SH-SY5Y (cell line): Measurements from ENCODE around the gene NEURL1B.

Experiments
- GATA2 ChIP-seq: IDR thresholded peaks from 2 replicates; pipeline ENCODE4 v1.6.1; 2011; ENCODE audit warnings: mild to moderate bottlenecking, low read depth, low read length
- GATA3 ChIP-seq: IDR thresholded peaks from 2 replicates; pipeline ENCODE4 v1.6.1; 2011; ENCODE audit warnings: low read depth, mild to moderate bottlenecking, low read length, moderate library complexity

DNA sequence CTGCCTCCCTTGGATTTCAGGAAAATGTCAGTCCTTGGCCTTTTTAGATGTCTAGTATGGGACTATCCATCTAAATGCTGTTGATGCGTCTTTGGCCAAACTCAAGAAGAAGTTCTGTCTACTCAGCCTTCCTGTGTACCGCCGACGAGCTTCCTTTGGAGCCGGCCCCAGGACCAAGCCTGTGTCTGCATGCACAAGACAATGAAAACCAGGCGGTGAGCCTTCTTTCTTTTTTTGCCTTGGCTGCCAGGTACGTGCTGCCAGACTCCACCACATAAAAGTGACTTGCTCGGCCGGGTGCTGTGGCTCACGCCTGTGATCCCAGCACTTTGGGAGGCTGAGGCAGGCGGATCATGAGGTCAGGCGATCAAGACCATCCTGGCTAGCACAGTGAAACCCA is 6.0 kb upstream of the NEURL1B start:
- TF ChIP-seq GATA3 (no peak), GATA2 (no peak)
